Lower lobe of right lung (tissue), 2 donors: ENCODE results near the gene WNK2. TPM values are rescaled to one million over a fixed set of nuclear protein-coding genes. Genes with fewer than 3 reads are reported as not detected.
"Not testable (repeated sequence)": the region's sequence is repeated elsewhere in the genome, so short reads cannot be mapped to it uniquely, and the experiment has no call there.

Source experiments
- ATAC-seq, 2 donors: fragments of 200-7000 bp; cut with Tn5 transposase; one replicate each; pipeline ENCODE4 v1.9.1; 2020 to 2022; ENCODE audit warnings: mild to moderate bottlenecking in 2 of 2, moderate library complexity in 2 of 2
- DNase-seq: peaks from one replicate; pipeline ENCODE4 v3.0.0-alpha.2; 2020
- H3K27ac ChIP-seq: fragments of 200-600 bp; one replicate; pipeline ENCODE4 v1.8.0; 2022
- H3K27me3 ChIP-seq: fragments of 200-600 bp; one replicate; pipeline ENCODE4 v1.8.0; 2022; ENCODE audit warnings: low read depth
- H3K36me3 ChIP-seq: fragments of 200-600 bp; one replicate; pipeline ENCODE4 v1.8.0; 2022; ENCODE audit warnings: mild to moderate bottlenecking
- H3K4me1 ChIP-seq: fragments of 200-600 bp; one replicate; pipeline ENCODE4 v1.8.0; 2022
- H3K4me3 ChIP-seq: fragments of 200-600 bp; one replicate; pipeline ENCODE4 v1.8.0; 2022; ENCODE audit warnings: mild to moderate bottlenecking
- H3K9me3 ChIP-seq: fragments of 200-600 bp; one replicate; pipeline ENCODE4 v1.8.0; 2022
- intact Hi-C: fragments of 100-400 bp; cut with DNase I; formaldehyde crosslinking; loops from one replicate; pipeline ENCODE4 v1.11.0; 2022
- total RNA-seq: library from RNA; stranded (reverse); fragmentation: NEBNext Ultra II Directional; extraction: Animal tissue kit (Norgen Biotek cat#: 25700); gene quantifications from one replicate; pipeline ENCODE4 v1.2.1, GENCODE V29; 2021
- TF ChIP-seq, protein P1 (sequence below): fragments of 200-600 bp; IDR thresholded peaks from one replicate; pipeline ENCODE4 v1.8.0; 2022; ENCODE audit warnings: antibody characterized with exemption, mild to moderate bottlenecking
- donor health status: DM: no; HTN: yes; CAD: no; lungs with severe emphysema.

The WNK2 gene
- total RNA-seq, 1 donor from 2014 or later: 7.7 TPM

DNA sequence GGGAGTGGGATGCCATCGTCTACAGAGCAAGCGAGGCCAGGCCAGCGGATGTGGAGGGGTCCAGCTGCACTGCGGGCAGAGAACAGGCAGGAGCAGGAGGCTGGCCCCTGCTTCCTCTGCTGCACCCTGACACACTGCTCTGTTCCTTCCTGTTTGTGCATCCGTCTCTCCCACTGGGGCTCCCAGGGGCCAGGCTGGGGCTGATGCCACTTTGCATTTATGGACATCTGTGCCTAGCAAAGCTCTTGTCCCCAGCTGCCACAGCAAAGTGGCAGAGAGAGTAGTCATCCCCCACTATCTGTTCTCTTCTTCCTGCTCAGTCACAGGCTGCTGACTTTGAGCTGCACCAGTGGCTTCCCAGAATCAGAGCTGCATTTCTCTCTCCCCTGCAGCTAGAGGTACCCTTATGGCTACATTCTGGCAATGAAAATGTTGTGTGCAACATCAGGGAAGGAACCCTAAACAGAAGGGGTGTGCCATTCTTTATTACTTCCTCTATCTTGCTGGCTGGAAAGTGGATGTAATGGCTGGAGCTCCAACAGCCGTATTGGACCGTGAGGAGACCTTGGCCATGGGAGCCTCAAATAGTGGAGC is 45.7 kb upstream of the WNK2 start:
- DNase-seq: no peak
- no peak for ATAC-seq
- Histone ChIP-seq H3K4me1 (peaks cover 21% of the 10 kb centered on the region), H3K9me3 (no peaks in the 10 kb centered on the region), H3K4me3 (no peak overlapping the region), H3K27ac (no peak overlapping the region), H3K27me3 (no peaks in the 10 kb centered on the region), H3K36me3 (no peaks in the 10 kb centered on the region)
- intact Hi-C loops: no loop called here
- TF ChIP-seq, protein P1, sequence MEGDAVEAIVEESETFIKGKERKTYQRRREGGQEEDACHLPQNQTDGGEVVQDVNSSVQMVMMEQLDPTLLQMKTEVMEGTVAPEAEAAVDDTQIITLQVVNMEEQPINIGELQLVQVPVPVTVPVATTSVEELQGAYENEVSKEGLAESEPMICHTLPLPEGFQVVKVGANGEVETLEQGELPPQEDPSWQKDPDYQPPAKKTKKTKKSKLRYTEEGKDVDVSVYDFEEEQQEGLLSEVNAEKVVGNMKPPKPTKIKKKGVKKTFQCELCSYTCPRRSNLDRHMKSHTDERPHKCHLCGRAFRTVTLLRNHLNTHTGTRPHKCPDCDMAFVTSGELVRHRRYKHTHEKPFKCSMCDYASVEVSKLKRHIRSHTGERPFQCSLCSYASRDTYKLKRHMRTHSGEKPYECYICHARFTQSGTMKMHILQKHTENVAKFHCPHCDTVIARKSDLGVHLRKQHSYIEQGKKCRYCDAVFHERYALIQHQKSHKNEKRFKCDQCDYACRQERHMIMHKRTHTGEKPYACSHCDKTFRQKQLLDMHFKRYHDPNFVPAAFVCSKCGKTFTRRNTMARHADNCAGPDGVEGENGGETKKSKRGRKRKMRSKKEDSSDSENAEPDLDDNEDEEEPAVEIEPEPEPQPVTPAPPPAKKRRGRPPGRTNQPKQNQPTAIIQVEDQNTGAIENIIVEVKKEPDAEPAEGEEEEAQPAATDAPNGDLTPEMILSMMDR: no peak

DNA sequence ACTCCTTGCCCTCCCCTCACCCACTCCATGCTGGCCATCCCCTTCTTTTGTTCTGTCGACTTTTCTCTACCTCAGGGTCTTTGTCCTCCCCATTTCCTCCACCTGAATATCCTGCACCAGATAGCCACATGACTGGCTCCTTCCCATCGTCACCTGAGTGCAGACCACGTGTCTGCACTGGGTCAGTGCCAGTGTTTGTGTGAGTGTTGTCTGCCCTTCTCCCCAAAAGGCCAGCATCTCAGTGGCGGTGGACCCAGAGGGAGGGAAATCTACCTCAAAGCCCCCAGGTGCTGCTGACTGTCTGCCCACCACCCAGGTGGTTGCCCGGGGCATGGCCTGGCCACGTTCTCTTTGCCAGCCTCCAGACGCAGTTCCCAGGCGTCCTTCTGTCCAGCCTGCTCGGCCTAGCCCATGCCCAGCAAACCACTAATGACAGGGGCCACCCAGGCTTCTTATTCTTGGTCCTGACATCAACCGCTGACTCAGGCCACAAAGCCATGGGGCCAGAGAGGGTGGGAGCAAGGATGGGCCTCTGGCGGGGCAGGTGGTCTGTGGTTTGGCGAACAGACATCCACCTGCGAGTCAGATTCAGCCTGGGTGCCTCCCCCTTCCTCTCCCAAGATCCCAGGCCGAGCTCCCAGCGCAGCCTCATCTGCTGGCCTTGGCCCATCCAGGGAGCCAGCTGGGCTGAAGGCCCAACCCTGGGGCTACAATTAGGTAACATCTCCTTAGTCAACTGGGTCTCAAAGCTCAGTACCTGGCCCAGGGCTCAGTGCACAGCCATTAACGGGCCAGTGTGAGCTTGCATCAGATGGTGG is 44.4 kb upstream of the WNK2 start:
- intact Hi-C loops: no loop called here

DNA sequence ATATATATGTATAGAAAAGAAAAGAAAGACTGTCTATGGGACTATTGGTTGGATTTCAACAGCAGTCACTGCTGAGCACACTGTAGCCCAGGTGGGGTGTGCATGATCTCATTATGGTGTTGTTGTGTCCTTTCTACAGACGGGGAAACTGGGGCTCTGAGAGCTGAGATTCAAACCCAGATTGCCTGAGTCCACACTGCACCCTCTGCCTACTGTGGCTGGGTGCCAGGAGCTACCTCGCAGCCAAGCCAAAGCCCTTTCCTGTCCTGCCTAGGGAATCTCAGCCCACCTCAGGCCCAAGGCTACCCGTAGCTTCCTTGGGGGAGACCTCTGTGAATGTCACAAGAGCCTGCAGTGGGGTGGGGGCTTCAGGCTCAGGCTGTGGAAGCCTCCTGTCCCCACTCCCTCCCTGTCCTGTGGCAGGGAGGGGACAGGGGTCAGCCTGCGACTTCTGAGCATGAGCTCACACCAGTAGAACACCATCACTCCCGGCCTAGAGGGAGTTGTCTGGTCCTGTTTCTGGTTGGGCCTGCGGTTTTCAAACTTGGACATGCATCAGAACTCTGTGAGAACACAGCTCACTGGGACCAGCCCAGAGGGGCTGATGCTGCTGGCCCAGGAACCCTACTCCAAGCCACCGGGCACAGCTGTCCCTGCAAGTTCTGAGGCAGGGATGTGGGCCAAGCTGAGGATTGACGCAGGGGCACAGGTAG is 42.0 kb upstream of the WNK2 start:
- Histone ChIP-seq H3K27me3 (no peaks in the 10 kb centered on the region), H3K4me1 (peaks cover 7% of the 10 kb centered on the region), H3K9me3 (no peaks in the 10 kb centered on the region), H3K36me3 (no peaks in the 10 kb centered on the region), H3K4me3 (no peak overlapping the region), H3K27ac (no peak overlapping the region)
- no peak for ATAC-seq
- TF ChIP-seq, protein P1: no peak
- no peak for DNase-seq
- intact Hi-C loops: no loop called here

More for the DNA sequence above, 44.4 kb upstream of the WNK2 start:
- ATAC-seq (no peak), DNase-seq (no peak)
- Histone ChIP-seq H3K4me1 (peaks cover 24% of the 10 kb centered on the region), H3K9me3 (no peaks in the 10 kb centered on the region), H3K27me3 (no peaks in the 10 kb centered on the region), H3K36me3 (no peaks in the 10 kb centered on the region), H3K4me3 (no peak overlapping the region), H3K27ac (no peak overlapping the region)
- TF ChIP-seq, protein P1: no peak

DNA sequence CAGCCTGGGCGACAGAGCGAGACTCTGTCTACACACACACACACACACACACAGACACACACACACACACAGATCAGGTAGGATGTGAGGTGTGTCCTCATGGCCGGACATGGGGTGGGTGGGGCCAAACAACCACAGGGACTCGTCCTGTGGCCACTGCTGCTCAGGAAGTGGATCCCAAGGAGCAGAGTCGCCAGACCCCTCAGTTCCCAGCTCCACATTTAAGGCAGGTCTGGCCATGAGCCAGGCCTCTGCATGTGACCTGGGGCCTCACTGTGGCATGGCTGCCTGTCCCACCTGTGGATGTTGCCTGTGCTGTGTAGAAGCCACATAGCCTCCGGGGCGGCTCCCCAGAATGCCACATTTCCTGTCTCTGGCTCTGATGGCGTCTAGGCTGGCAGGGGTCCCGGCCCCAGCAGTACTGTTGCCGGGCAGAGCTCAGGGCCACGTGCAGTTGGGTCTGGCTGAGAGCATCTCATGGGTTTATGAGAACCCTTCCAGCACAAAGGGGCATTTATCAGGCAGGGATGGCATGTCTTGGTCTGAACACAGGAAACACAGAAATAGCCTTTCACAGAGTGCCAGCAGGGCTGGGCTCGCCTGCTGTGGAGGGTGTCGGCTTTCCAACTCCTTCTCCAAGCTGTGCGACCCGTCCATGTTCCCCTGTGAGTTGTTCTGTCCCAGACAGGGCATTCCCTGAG is 40.0 kb upstream of the WNK2 start:
- TF ChIP-seq, protein P1: no peak
- Histone ChIP-seq H3K4me3 (no peak overlapping the region), H3K4me1 (peaks cover 7% of the 10 kb centered on the region), H3K9me3 (no peaks in the 10 kb centered on the region), H3K27ac (no peak overlapping the region), H3K27me3 (no peaks in the 10 kb centered on the region), H3K36me3 (no peaks in the 10 kb centered on the region)
- intact Hi-C loops: no loop called here
- DNase-seq (no peak), ATAC-seq (peak; percentile 40 to 54)

DNA sequence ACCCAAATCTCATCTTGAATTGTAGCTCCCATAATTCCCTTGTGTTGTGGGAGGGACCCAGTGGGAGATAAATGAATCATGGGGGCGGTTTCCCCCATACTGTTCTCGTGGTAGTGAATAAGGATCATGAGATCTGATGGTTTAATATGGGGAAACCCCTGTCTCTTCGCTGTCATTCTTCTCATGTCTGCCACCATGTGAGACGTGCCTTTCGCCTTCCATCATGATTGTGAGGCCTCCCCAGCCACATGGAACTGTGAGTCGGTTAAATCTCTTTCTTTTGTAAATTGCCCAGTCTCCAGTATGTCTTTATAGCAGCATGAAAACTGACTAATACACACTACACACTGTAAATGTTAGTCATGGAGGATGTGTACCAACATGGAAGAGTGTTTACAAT is 37.2 kb upstream of the WNK2 start:
- H3K27ac ChIP-seq, H3K9me3 ChIP-seq, H3K4me1 ChIP-seq, H3K27me3 ChIP-seq, DNase-seq, ATAC-seq, H3K36me3 ChIP-seq, intact Hi-C loops, H3K4me3 ChIP-seq: not testable (repeated sequence)
